K562 (cell line): ENCODE results near the gene ZNF346. TPM values are rescaled to one million over a fixed set of nuclear protein-coding genes. Genes with fewer than 3 reads are reported as not detected.

ENCODE experiments used
- CTBP1 ChIP-seq: fragments of 450-650 bp; IDR thresholded peaks from 2 replicates; pipeline ENCODE4 v1.6.1; 2016; ENCODE audit warnings: borderline replicate concordance
- GATAD2B ChIP-seq: fragments of 450-650 bp; IDR thresholded peaks from 2 replicates; pipeline ENCODE4 v1.6.1; 2017; ENCODE audit warnings: mild to moderate bottlenecking, borderline replicate concordance
- GTF2F1 ChIP-seq: IDR thresholded peaks from 2 replicates; pipeline ENCODE4 v1.6.1; 2011; ENCODE audit warnings: low read depth, low read length, improper control_type of control experiment
- NONO ChIP-seq, 2 experiments: fragments of 200-400 bp in 1 of 2; fragments of 450-650 bp in 1 of 2; formaldehyde crosslinking in 1 of 2; IDR thresholded peaks; 2 replicates each; pipeline ENCODE4 v1.6.1; 2017; ENCODE audit warnings: low read depth in 2 of 2, mild to moderate bottlenecking in 2 of 2, moderate library complexity in 2 of 2, low read length in 1 of 2
- PHF20 ChIP-seq: fragments of 450-650 bp; IDR thresholded peaks from 2 replicates; pipeline ENCODE4 v1.6.1; 2018; ENCODE audit not compliant: partially characterized antibody
- PRMT5 ChIP-seq: sonication (generic); formaldehyde crosslinking; IDR thresholded peaks from 2 replicates; pipeline ENCODE4 v1.5.0; 2020; ENCODE audit warnings: missing genetic modification reagents
- TAF9B ChIP-seq: fragments of 450-650 bp; IDR thresholded peaks from 2 replicates; pipeline ENCODE4 v1.6.1; 2018; ENCODE audit warnings: mild to moderate bottlenecking; ENCODE audit not compliant: partially characterized antibody
- THRAP3 ChIP-seq: fragments of 450-650 bp; IDR thresholded peaks from 2 replicates; pipeline ENCODE4 v1.6.1; 2016; ENCODE audit warnings: mild to moderate bottlenecking, inconsistent platforms, borderline replicate concordance
- ZNF224 ChIP-seq: sonication (generic); formaldehyde crosslinking; IDR thresholded peaks from 2 replicates; pipeline ENCODE4 v1.8.0; 2022; ENCODE audit warnings: mild to moderate bottlenecking, missing genetic modification reagents
- ZNF232 ChIP-seq: sonication (generic); formaldehyde crosslinking; IDR thresholded peaks from 2 replicates; pipeline ENCODE4 v1.8.0; 2022; ENCODE audit warnings: mild to moderate bottlenecking, missing genetic modification reagents
- ZNF778 ChIP-seq: fragments of 450-650 bp; formaldehyde crosslinking; IDR thresholded peaks from 2 replicates; pipeline ENCODE4 v1.4.0; 2020; ENCODE audit warnings: mild to moderate bottlenecking, moderate library complexity
- polyA plus RNA-seq, 8 experiments: library from polyadenylated mRNA; depleted of rRNA in 4 of 8; stranded (reverse) in 5 of 8; unstranded in 3 of 8; fragments of >200 nt; fragmentation: Nextera tagmentation in 2 of 8; fragmentation: Illumina TruSeq in 1 of 8; extraction: Ambion mirVana in 2 of 8; extraction: Trizol in 1 of 8; gene quantifications; 2 replicates each; pipeline versions ENCODE4 v1.2.1 to v1.2.3, GENCODE V29; 2011 to 2014; ENCODE audit warnings: inconsistent platforms in 1 of 8, missing spikeins in 1 of 8
- total RNA-seq, 7 experiments: library from RNA; depleted of rRNA in 6 of 7; stranded (reverse); fragments of >200 nt in 6 of 7; fragmentation: Illumina TruSeq in 2 of 7; extraction: Trizol in 2 of 7; gene quantifications; 2 replicates each; pipeline versions ENCODE4 v1.2.1 to v1.2.3, GENCODE V29; 2011 to 2021; ENCODE audit warnings: low replicate concordance in 1 of 7
- TF ChIP-seq, protein P1 (sequence below): fragments of 250-450 bp; sonication (Bioruptor Pico); IDR thresholded peaks from 2 replicates; pipeline ENCODE4 v1.9.0; 2021; ENCODE audit warnings: mild to moderate bottlenecking, inconsistent platforms
- TF ChIP-seq, protein P2 (sequence below): fragments of 450-650 bp; IDR thresholded peaks from 2 replicates; pipeline ENCODE4 v1.6.1; 2016; ENCODE audit warnings: low read depth, mild to moderate bottlenecking, moderate library complexity
- TF ChIP-seq, protein P3 (sequence below), 3 experiments: fragments of 200-800 bp in 1 of 3; sonication (Bioruptor generic) in 1 of 3; sonication (generic) in 1 of 3; formaldehyde crosslinking in 1 of 3; IDR thresholded peaks; 2 replicates each; pipeline versions ENCODE4 v1.6.1 to v1.8.0; 2016 to 2022; ENCODE audit warnings: mild to moderate bottlenecking in 2 of 3, missing compliant biosample characterization in 2 of 3, missing genetic modification characterization in 2 of 3, missing genetic modification reagents in 1 of 3
- TF ChIP-seq, protein P4 (sequence below): sonication (generic); formaldehyde crosslinking; IDR thresholded peaks from 2 replicates; pipeline ENCODE4 v1.8.0; 2022; ENCODE audit warnings: mild to moderate bottlenecking, missing genetic modification reagents

Gene ZNF346
- total and polyA plus RNA-seq, 9 of the 15 experiments (the other 6 are each of a cell fraction or from before 2014, with no cell fraction given): 5.0 to 25.1 (median 20.1) TPM

DNA sequence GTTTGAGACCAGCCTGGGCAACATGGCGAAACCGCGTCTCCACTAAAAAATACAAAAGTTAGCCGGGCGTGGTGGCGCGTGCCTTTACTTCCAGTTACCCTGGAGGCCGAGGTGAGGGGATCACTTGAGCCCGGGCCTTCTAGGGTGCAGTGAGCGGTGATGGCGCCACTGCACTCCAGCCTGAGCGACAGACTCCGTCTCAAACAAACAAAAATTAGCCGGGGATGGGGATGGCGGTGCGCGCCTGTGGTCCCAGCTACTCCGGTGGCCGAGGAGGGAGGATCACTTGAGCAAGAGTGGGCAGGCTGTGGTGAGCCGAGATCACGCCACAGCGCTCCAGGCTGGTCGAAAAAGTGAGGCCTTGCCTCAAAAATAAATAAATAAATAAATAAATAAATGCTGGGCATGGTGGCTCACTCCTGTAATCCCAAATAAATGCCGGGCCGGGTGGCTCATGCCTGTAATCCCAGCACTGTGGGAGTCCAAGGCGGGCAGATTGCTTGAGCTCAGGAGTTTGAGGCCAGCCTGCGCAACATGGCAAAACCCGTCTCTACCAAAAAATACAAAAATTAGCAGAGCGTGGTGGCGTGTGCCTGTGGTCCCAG, 95.0 kb downstream of the ZNF346 start (continued):
- TF ChIP-seq, protein P1, sequence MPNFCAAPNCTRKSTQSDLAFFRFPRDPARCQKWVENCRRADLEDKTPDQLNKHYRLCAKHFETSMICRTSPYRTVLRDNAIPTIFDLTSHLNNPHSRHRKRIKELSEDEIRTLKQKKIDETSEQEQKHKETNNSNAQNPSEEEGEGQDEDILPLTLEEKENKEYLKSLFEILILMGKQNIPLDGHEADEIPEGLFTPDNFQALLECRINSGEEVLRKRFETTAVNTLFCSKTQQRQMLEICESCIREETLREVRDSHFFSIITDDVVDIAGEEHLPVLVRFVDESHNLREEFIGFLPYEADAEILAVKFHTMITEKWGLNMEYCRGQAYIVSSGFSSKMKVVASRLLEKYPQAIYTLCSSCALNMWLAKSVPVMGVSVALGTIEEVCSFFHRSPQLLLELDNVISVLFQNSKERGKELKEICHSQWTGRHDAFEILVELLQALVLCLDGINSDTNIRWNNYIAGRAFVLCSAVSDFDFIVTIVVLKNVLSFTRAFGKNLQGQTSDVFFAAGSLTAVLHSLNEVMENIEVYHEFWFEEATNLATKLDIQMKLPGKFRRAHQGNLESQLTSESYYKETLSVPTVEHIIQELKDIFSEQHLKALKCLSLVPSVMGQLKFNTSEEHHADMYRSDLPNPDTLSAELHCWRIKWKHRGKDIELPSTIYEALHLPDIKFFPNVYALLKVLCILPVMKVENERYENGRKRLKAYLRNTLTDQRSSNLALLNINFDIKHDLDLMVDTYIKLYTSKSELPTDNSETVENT: 0 out of 2 replicates have a peak, but pooled peaks have one; percentile 8
- TF ChIP-seq THRAP3 (no peak), GATAD2B (no peak), PHF20 (no peak), NONO (IDR thresholded peaks at IDR 0.05; ENCODE audit: low read depth in 2 of 2, low read length in 1 of 2) (no peak), ZNF224 (CRISPR knock-in tag) (no peak), PRMT5 (CRISPR knock-in tag) (no peak), CTBP1 (no peak), GTF2F1 (no peak), ZNF778 (no peak), TAF9B (no peak), ZNF232 (CRISPR knock-in tag) (no peak)
- TF ChIP-seq, protein P2, sequence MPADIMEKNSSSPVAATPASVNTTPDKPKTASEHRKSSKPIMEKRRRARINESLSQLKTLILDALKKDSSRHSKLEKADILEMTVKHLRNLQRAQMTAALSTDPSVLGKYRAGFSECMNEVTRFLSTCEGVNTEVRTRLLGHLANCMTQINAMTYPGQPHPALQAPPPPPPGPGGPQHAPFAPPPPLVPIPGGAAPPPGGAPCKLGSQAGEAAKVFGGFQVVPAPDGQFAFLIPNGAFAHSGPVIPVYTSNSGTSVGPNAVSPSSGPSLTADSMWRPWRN: no peak
- TF ChIP-seq, protein P3, sequence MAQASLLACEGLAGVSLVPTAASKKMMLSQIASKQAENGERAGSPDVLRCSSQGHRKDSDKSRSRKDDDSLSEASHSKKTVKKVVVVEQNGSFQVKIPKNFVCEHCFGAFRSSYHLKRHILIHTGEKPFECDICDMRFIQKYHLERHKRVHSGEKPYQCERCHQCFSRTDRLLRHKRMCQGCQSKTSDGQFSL (CRISPR knock-in tag; IDR thresholded peaks at IDR 0.05): no peak
- TF ChIP-seq, protein P3 (tag; IDR thresholded peaks at IDR 0.05): no peak
- TF ChIP-seq, protein P4, sequence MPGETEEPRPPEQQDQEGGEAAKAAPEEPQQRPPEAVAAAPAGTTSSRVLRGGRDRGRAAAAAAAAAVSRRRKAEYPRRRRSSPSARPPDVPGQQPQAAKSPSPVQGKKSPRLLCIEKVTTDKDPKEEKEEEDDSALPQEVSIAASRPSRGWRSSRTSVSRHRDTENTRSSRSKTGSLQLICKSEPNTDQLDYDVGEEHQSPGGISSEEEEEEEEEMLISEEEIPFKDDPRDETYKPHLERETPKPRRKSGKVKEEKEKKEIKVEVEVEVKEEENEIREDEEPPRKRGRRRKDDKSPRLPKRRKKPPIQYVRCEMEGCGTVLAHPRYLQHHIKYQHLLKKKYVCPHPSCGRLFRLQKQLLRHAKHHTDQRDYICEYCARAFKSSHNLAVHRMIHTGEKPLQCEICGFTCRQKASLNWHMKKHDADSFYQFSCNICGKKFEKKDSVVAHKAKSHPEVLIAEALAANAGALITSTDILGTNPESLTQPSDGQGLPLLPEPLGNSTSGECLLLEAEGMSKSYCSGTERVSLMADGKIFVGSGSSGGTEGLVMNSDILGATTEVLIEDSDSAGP: no peak
